HTERT RPE-1 (cell line): Measurements from ENCODE around the gene TLCD2.
"Not testable (repeated sequence)": the region's sequence is repeated elsewhere in the genome, so short reads cannot be mapped to it uniquely, and the experiment has no call there.

Experiments
- in situ Hi-C: fragments of 300-500 bp; cut with MboI; formaldehyde crosslinking; loops from 4 replicates; pipeline ENCODE4 v1.14.3; 2020; ENCODE audit warnings: low sequenced_read_pairs

Gene TLCD2

GRCh38 chr17:1709971-1710806 lies at the start of gene TLCD2:
TSS of gene TLCD2 (minus strand) at chr17:1710377. CDS start at chr17:1710242, 135 bp downstream.
- in situ Hi-C loops: no loop called here

GRCh38 chr17:1759529-1759928 lies 49.4 kb upstream of the TLCD2 start:
- in situ Hi-C loops: no loop called here

GRCh38 chr17:1758807-1759206 lies 48.6 kb upstream of the TLCD2 start:
- in situ Hi-C loops: no loop called here

- in situ Hi-C loops: no loop called here
Observed at GRCh38 chr17:1755827-1756262, 45.7 kb upstream of the TLCD2 start.

- in situ Hi-C loops: no loop called here
Observed at GRCh38 chr17:1755252-1755826, 45.2 kb upstream of the TLCD2 start.

- in situ Hi-C loops: no loop called here
Observed at GRCh38 chr17:1754430-1755112, 44.4 kb upstream of the TLCD2 start.

- in situ Hi-C loops: no loop called here
Observed at GRCh38 chr17:1753767-1754429, 43.7 kb upstream of the TLCD2 start.

GRCh38 chr17:1752425-1753262 lies 42.5 kb upstream of the TLCD2 start:
- in situ Hi-C loops: no loop called here

- in situ Hi-C loops: no loop called here
Observed at GRCh38 chr17:1750628-1751027, 40.5 kb upstream of the TLCD2 start.

- in situ Hi-C loops: no loop called here
Observed at GRCh38 chr17:1746975-1747543, 36.9 kb upstream of the TLCD2 start.

- in situ Hi-C loops: no loop called here
Observed at GRCh38 chr17:1745513-1746020, 35.4 kb upstream of the TLCD2 start.

- in situ Hi-C loops: no loop called here
Observed at GRCh38 chr17:1744551-1745512, 34.7 kb upstream of the TLCD2 start.

- in situ Hi-C loops: no loop called here
Observed at GRCh38 chr17:1743088-1743439, 32.9 kb upstream of the TLCD2 start.

GRCh38 chr17:1742371-1743087 lies 32.4 kb upstream of the TLCD2 start, which contains the start of gene SERPINF2:
TSS of gene SERPINF2 (plus strand) at chr17:1742871. CDS start at chr17:1744996, 2,125 bp downstream.
- in situ Hi-C loops: no loop called here

GRCh38 chr17:1741899-1742298 lies 31.7 kb upstream of the TLCD2 start:
- in situ Hi-C loops: not testable (repeated sequence)

GRCh38 chr17:1737531-1738291 lies 27.5 kb upstream of the TLCD2 start:
- in situ Hi-C loops: no loop called here
